HG03097 (cell line): ENCODE measurements around the gene MTMR2.
"Not testable (repeated sequence)": the region's sequence is repeated elsewhere in the genome, so short reads cannot be mapped to it uniquely, and the experiment has no call there.

Experiments
- ATAC-seq: cut with Tn5 transposase; IDR thresholded peaks from one replicate; pipeline ENCODE4 v1.9.1; 2021; ENCODE audit not compliant: unreplicated experiment, low FRiP score

The MTMR2 gene

GRCh38 chr11:95888439-95888838 lies 35.5 kb downstream of the MTMR2 start:
- no peak for ATAC-seq

DNA sequence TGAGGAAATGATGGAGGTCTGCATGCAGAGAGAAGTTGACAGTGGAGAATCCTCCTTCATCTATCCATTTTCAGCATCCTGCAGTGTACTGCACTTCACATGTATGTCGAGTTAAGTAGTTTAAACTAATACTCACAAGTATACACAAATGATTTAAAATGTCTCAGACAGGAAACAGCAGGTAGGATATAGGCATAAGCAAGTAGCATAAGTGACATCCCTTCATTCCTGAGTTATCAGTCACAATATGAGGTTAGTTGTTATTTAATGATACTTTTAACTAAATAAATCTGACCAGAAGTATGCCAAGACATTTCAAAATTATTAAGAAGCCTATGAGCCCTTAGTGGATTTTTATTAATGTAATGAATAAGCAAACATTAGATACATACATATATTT lies 37.4 kb downstream of the MTMR2 start:
- no peak for ATAC-seq

- ATAC-seq: no peak
Measured at GRCh38 chr11:95884802-95885201, 39.1 kb downstream of the MTMR2 start.

DNA sequence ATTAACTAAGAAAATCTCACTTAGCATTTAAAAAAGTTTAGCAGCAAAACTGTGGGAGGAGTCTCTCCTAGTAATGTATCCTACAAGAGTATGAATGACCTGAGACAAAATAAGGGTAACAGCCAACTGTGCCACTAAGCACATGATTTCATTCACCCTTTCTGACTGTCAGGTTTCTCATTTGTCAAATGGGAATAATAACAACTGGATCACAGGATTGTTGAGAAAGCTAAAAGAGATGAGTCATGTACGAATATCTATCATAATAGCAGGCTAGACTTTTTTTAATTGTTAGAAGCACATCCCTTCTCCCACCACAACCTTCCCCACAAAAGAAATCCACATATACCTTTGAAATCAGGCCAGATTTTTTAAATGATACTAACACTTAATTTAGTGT lies 39.5 kb downstream of the MTMR2 start:
- ATAC-seq: no peak

DNA sequence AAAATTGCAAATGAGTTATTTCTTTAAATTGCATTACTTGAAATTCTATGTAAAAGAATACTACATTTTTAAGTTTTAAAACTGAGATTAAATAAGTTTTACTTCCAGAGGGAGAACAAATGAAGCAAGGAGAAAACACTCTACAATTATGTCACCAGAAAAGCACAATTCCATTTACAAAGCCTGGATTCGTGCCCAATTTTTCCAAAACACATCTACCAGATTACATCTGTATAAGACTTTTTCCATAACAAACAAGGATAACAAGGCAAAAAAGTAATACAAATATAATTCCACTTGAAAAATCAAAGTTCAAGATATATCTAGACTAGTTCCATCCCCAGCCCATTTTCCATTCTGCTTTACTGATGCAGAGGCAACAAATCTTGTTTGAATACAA lies 40.5 kb downstream of the MTMR2 start:
- ATAC-seq: no peak

- ATAC-seq: no peak
Measured at GRCh38 chr11:95877291-95877690, 46.6 kb downstream of the MTMR2 start.

GRCh38 chr11:95870877-95871276 lies 53.0 kb downstream of the MTMR2 start:
- ATAC-seq: not testable (repeated sequence)

- no peak for ATAC-seq
Measured at GRCh38 chr11:95867105-95867504, 56.8 kb downstream of the MTMR2 start.

GRCh38 chr11:95863486-95864140 lies 60.3 kb downstream of the MTMR2 start:
- no peak for ATAC-seq

DNA sequence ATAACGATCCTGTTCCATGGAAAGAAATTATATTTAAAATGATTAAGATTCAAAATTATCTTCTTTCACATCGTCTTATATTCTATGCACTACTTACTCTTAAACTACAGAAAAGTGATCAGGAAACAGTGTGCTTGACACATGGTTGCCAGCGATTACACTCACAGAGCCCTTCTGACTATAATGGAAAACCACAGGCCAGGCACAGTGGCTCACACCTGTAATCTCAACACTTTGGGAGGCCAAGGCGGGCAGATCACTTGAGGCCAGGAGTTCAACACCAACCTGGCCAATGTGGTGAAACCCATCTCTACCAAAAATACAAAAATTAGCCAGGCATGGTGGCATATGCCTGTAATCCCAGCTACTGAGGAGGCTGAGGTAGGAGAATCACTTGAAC lies 63.9 kb downstream of the MTMR2 start:
- ATAC-seq: not testable (repeated sequence)

DNA sequence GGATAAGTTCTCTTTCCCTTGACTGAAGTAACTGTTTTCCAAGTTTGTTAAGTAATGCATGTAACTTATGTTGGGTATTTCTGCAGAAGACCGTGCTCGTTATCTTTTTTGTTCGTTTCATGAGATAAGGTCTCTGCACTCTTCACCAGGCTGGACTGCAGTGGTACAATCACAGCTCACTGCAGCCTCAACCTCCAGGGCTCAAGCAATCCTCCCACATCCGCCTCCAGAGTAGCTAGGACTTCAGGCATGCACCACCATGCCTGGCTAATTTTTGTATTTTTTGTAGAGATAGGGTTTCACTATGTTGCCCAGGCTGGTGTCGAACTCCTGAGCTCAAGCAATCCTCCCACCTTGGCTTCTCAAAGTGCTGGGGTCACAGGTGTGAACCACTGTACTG lies 69.5 kb downstream of the MTMR2 start:
- ATAC-seq: not testable (repeated sequence)

- no peak for ATAC-seq
Measured at GRCh38 chr11:95853862-95854261, 70.0 kb downstream of the MTMR2 start.

- no peak for ATAC-seq
Measured at GRCh38 chr11:95853138-95853537, 70.8 kb downstream of the MTMR2 start.

- no peak for ATAC-seq
Measured at GRCh38 chr11:95850137-95850536, 73.8 kb downstream of the MTMR2 start.

- peak; percentile 59 for ATAC-seq
Measured at GRCh38 chr11:95849087-95849825, 74.7 kb downstream of the MTMR2 start.

DNA sequence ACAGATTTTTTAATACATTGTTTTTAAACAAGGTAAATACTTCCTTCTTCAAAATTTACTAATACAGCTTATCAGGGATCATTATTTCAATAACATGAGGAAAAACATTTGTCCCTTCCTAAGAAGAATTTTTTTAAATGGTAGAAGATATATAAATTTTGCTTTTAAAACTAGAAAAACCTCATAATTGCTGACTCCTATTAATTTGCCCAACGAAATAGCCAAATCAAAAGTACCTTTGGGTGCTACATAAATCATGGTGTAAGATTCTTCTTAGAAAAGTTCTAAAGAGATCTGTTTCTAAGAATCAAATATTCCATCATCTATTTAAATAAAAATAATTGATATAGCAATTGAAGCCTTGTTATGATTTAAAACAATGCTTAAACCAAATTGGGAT lies 78.7 kb downstream of the MTMR2 start:
- no peak for ATAC-seq

DNA sequence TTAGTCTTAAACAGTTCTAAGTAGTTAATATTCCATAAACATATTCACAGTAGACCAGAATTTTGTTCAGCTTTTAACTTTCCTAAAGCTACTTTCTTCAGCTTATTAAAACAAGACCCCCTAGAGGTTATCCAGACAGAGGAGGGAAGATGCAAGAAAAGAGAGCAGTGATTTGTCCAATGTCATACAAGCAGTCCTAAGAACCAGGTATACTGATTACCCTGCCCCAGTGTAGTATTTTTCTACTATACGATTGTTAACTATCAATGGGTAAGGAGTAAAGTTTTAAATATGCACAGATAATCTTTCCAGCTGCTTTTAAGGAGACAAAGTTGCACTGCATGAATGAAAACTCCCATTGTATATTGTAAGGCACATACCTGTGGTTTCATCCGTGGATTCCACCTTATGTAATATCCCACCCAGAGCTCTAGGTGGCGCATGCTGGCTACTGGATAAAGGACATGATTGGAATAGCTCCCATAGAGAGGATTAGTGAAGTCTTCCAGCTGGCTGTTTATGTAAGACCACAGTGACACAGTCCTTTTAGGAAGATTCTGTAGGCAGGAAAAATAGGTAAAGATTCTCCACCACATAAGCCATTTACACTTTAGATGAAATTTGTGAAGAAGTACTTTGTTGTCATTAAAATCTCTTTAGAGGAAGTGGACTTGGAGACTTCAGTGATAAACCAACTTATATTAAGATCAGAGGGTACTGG lies 88.0 kb downstream of the MTMR2 start:
- peak; percentile 82 for ATAC-seq

DNA sequence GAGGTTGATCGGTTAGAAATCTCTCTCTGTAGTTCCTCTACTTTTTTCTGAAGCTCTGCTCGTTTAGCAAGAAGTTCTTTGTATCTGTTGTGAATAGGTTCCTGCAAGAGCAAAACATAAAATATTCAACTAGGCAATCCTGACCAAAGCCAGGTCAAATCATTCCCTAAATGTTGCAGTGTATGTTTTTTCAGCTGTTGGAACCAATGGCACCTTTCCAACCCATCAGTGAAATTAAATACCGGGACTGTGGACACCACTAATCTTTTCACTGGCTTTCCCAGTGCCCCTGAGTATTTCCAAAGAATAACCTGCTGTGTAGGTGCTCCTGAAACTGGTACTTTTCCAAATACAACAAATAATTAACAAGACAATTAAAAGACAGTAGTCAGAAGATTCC lies 88.6 kb downstream of the MTMR2 start:
- ATAC-seq: no peak

DNA sequence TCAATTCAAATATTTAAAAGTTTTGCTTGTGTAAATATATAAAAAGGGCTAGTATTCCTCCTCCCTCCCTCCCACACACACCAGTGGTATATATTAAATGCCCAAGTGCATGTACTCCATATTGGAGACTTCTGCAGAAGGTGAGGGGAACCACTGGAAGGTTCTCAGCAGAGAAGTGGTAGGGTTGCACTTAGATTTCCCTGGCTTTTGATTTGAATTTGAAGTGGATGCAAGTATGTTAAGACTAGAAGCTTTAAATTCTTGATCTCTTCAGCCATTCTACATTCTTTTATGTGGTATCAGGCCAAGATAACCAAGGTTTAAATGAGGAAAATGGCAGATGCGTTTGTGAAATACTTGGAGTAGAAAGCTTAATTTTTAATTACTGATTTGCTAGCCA lies 90.5 kb downstream of the MTMR2 start:
- no peak for ATAC-seq

DNA sequence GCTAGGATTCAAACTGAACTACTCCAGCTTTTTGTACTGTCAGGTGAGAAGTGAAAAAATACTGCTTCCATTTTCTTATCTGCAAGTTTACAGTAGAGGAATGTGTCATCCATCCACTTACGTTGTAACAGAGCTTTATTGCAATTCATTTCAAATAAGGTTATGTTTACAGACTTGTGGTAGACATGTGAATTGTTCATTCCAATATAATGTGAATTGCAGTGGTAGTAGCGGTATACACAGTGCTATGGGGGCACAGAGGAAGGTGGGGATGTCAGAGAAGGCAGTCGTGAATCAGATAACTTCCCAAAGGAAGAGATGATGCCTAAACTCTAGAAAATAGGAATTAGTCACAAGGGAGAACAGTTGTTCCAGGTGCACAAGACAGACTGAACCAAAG lies 91.1 kb downstream of the MTMR2 start:
- no peak for ATAC-seq

DNA sequence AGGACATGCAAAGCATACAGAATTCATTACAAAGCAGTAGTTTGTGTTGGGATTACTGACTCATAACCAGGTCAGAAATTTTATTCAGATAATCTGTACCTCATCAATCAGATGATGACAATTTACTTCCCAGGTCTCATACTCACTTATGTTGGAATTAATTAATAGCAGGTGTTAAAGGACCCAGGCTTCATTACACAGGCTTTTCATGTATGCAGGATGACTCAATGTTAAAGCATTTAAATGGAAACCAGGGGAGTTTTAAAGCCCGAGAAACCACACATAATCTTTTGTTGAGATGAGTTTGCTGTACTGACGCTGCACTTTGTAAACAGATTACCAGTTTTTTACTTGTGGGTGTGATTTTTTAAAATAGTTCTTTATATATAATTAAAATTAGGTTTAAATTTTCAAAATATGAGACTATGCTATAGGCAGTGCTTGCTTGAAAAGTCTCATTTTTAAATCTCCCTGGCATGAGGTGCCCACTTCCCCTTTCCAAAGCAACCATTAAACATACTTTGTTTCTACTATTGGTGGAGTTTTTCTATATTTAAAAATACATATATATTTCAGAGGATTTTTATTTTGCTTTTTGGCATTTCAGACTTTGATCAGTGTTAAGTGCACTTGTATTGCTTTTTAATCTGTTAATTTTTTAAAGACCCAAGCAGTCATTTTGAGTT lies 92.6 kb downstream of the MTMR2 start:
- ATAC-seq: no peak
